Loucy (cell line): ENCODE data around the gene LAIR2.

Experiments
- CTCF ChIP-seq: fragments of 200-600 bp; sonication (generic); conservative IDR thresholded peaks from 2 replicates; pipeline ENCODE4 v1.5.1; 2014; ENCODE audit warnings: mild to moderate bottlenecking, antibody characterized with exemption, low read length
- EZH2phosphoT487 ChIP-seq: fragments of 200-600 bp; IDR thresholded peaks from 2 replicates; pipeline ENCODE4 v1.6.1; 2018; ENCODE audit warnings: antibody characterized with exemption, mild to moderate bottlenecking, moderate library complexity, borderline replicate concordance

DNA sequence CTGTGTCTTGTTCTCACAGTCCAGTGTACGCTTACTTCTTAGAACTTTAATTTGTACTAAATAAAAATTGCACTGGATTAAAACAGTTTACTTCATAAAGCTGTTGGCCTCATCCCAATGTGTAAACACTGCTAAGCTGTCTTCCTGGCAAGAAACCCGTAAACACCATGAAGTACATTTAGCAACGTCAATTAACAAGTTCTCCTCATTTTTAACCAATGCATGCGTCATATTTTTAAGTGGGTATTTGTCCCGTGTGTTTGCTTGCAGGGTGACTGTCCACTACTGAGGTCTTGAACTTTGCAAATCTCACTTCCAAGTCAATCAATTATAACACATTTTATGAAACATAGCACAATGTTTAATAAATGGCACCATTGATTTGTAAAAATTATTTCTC, 28.2 kb downstream of the LAIR2 start:
- TF ChIP-seq EZH2phosphoT487 (no peak), CTCF (no peak)
